Nephron (organoid): ENCODE results near the gene SLC31A2.

ENCODE experiments used
- H3K27ac Mint-ChIP-seq, 3 experiments: 2 replicates each; pipeline ENCODE4 v1.8.0; 2020; ENCODE audit warnings: mixed read lengths in 3 of 3, mild to moderate bottlenecking in 2 of 3, moderate library complexity in 1 of 3
- H3K27me3 Mint-ChIP-seq: 2 replicates; pipeline ENCODE4 v1.8.0; 2021; ENCODE audit warnings: low read depth, mild to moderate bottlenecking, moderate library complexity, mixed read lengths
- H3K36me3 Mint-ChIP-seq: 2 replicates; pipeline ENCODE4 v1.8.0; 2020; ENCODE audit warnings: low read depth, mixed read lengths
- H3K4me1 Mint-ChIP-seq: 2 replicates; pipeline ENCODE4 v1.8.0; 2020; ENCODE audit warnings: mixed read lengths
- H3K4me3 Mint-ChIP-seq, 3 experiments: 2 replicates each; pipeline ENCODE4 v1.8.0; 2020; ENCODE audit warnings: mild to moderate bottlenecking in 3 of 3, mixed read lengths in 3 of 3, moderate library complexity in 2 of 3
- H3K9me3 Mint-ChIP-seq: 2 replicates; pipeline ENCODE4 v1.8.0; 2020; ENCODE audit warnings: mixed read lengths
- TF ChIP-seq, protein P1 (sequence below), 3 experiments: fragments of 200-600 bp; sonication (generic); IDR thresholded peaks; one replicate each; pipeline ENCODE4 v1.5.0; 2021; ENCODE audit warnings: antibody characterized with exemption in 3 of 3; ENCODE audit not compliant: unreplicated experiment in 3 of 3

The SLC31A2 gene

GRCh38 chr9:113155911-113156588 is 5.2 kb downstream of the SLC31A2 start:
- TF ChIP-seq, protein P1, sequence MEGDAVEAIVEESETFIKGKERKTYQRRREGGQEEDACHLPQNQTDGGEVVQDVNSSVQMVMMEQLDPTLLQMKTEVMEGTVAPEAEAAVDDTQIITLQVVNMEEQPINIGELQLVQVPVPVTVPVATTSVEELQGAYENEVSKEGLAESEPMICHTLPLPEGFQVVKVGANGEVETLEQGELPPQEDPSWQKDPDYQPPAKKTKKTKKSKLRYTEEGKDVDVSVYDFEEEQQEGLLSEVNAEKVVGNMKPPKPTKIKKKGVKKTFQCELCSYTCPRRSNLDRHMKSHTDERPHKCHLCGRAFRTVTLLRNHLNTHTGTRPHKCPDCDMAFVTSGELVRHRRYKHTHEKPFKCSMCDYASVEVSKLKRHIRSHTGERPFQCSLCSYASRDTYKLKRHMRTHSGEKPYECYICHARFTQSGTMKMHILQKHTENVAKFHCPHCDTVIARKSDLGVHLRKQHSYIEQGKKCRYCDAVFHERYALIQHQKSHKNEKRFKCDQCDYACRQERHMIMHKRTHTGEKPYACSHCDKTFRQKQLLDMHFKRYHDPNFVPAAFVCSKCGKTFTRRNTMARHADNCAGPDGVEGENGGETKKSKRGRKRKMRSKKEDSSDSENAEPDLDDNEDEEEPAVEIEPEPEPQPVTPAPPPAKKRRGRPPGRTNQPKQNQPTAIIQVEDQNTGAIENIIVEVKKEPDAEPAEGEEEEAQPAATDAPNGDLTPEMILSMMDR (IDR thresholded peaks at IDR 0.05; ENCODE audit: unreplicated experiment in 3 of 3), result no peak
- H3K27me3 Mint-ChIP-seq, result peaks cover 15% of the 10 kb centered on the region
- peaks cover 12% of the 10 kb centered on the region for H3K36me3 Mint-ChIP-seq
- H3K27ac Mint-ChIP-seq, result no peak overlapping the region
- H3K9me3 Mint-ChIP-seq, result no peaks in the 10 kb centered on the region
- peaks cover 6% of the 10 kb centered on the region for H3K4me1 Mint-ChIP-seq
- H3K4me3 Mint-ChIP-seq, result no peak overlapping the region

GRCh38 chr9:113156880-113157279 is 6.1 kb downstream of the SLC31A2 start:
- no peaks in the 10 kb centered on the region for H3K9me3 Mint-ChIP-seq
- H3K27me3 Mint-ChIP-seq, result peaks cover 11% of the 10 kb centered on the region

DNA sequence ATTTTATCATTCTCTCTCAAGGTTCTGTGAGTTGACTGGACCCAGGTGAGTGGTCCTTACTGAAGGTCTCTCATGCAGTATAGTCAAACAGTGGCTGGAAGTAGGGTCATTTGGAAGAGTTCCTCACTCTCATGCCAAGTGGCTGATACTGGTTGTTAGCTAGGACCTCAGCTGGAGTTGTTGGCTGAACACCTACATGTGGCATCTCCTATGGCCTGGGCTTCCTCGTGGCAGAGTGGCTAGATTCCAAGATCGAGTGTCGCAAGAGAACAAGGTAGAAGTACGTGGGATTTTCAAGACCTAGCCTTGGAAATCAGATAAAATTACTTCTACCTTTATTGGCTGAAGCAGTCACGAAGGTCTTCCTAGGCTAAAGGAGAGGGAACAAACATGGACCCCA is 7.6 kb downstream of the SLC31A2 start:
- Mint-ChIP-seq H3K4me1 (peaks cover 6% of the 10 kb centered on the region), H3K9me3 (no peaks in the 10 kb centered on the region), H3K4me3 (no peak overlapping the region), H3K36me3 (peaks cover 30% of the 10 kb centered on the region), H3K27ac (no peak overlapping the region), H3K27me3 (peaks cover 8% of the 10 kb centered on the region)
- TF ChIP-seq, protein P1 (IDR thresholded peaks at IDR 0.05; ENCODE audit: unreplicated experiment in 3 of 3), result no peak

More at GRCh38 chr9:113156880-113157279, 6.1 kb downstream of the SLC31A2 start:
- Mint-ChIP-seq H3K4me1 (peaks cover 6% of the 10 kb centered on the region), H3K27ac (no peak overlapping the region), H3K36me3 (peaks cover 16% of the 10 kb centered on the region), H3K4me3 (no peak overlapping the region)
- TF ChIP-seq, protein P1 (IDR thresholded peaks at IDR 0.05; ENCODE audit: unreplicated experiment in 3 of 3), result no peak

DNA sequence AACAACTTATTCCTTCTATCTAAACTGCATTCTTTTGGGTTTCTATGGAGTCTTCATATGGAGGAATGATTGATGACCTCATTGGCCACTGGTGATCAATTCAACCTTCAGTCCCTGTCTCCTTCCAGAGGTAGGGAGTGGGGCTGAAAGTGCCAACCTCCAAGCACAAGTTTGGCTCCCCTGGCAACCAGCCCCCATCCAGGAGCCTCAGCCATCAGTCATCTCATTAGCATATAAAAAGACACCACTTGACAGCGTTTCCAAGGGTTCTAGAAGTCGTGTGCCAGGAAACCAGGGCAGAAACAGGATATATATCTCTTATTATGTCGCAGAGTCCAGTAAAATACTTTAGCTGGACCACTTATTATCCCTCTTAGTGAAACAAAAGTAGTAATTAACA is 9.8 kb downstream of the SLC31A2 start:
- Mint-ChIP-seq H3K27me3 (no peaks in the 10 kb centered on the region), H3K4me3 (no peak overlapping the region), H3K36me3 (peaks cover 34% of the 10 kb centered on the region), H3K4me1 (no peaks in the 10 kb centered on the region), H3K9me3 (no peaks in the 10 kb centered on the region), H3K27ac (no peak overlapping the region)
- TF ChIP-seq, protein P1 (IDR thresholded peaks at IDR 0.05; ENCODE audit: unreplicated experiment in 3 of 3), result no peak

DNA sequence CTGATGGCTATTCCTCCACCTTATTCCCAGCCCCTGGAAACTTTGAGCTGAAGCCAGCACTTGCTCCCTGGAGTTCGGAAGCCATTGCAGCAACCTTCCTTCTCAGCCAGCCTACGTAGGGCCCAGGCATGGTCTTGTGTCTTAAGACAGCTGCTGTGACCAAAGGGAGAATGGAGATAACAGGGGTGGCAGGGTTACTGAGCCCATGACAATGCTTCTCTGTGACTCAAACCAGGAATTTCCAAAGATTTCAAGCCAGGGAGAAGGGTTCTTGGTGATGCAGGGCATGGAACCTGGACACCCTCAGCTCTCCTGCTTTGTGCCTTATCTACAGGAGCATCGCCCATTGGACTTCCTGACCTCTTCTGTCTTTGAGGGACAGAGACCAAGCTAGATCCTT is 12.2 kb downstream of the SLC31A2 start:
- Mint-ChIP-seq H3K36me3 (peaks cover 51% of the 10 kb centered on the region), H3K4me1 (no peaks in the 10 kb centered on the region), H3K27ac (no peak overlapping the region), H3K9me3 (no peaks in the 10 kb centered on the region), H3K27me3 (no peaks in the 10 kb centered on the region), H3K4me3 (no peak overlapping the region)
- TF ChIP-seq, protein P1 (IDR thresholded peaks at IDR 0.05; ENCODE audit: unreplicated experiment in 3 of 3), result no peak
